ENCODE measurements around the gene TOP3B. TPM values are rescaled to one million over a fixed set of nuclear protein-coding genes. Genes with fewer than 3 reads are reported as not detected.

The TOP3B gene
- total RNA-seq, 1 experiment from 2014 or later, result 29.3 TPM

- H3K27me3 Mint-ChIP-seq (ENCODE audit: insufficient read depth, unreplicated experiment), result no peaks in the 10 kb centered on the region
- H3K27ac Mint-ChIP-seq (ENCODE audit: low read depth, unreplicated experiment), result no peak overlapping the region
- intact Hi-C loops (cut with micrococcal nuclease), result no loop called here
- no peaks in the 10 kb centered on the region for H3K9me3 Mint-ChIP-seq (ENCODE audit: unreplicated experiment)
- H3K36me3 Mint-ChIP-seq (ENCODE audit: insufficient read depth, unreplicated experiment), result peaks cover 16% of the 10 kb centered on the region
- no peaks in the 10 kb centered on the region for H3K4me1 Mint-ChIP-seq (ENCODE audit: insufficient read depth, unreplicated experiment)
- DNase-seq (ENCODE audit: unreplicated experiment), result no peak
- BruUV-seq (replicated peaks), result no TSS peak
- ChIA-PET POLR2A (no interaction called here), CTCF (interaction anchor here (0.6 to 0.9 kb wide), 2 partner anchors 17 to 539 kb away, joined by 3 read pairs; no protein-coding TSS in a partner anchor)
- no peak overlapping the region for H3K4me3 Mint-ChIP-seq (ENCODE audit: unreplicated experiment)
- no peak for TF ChIP-seq CTCF (IDR thresholded peaks at IDR 0.05; ENCODE audit: unreplicated experiment)
Observed at GRCh38 chr22:21918466-21919185, 64.0 kb downstream of the TOP3B start.

GRCh38 chr22:21917959-21918261 is 64.7 kb downstream of the TOP3B start:
- POLR2A ChIA-PET, result no interaction called here
- Mint-ChIP-seq H3K4me3 (ENCODE audit: unreplicated experiment) (no peak overlapping the region), H3K36me3 (ENCODE audit: insufficient read depth, unreplicated experiment) (peaks cover 13% of the 10 kb centered on the region), H3K9me3 (ENCODE audit: unreplicated experiment) (no peaks in the 10 kb centered on the region), H3K27me3 (ENCODE audit: insufficient read depth, unreplicated experiment) (no peaks in the 10 kb centered on the region), H3K27ac (ENCODE audit: low read depth, unreplicated experiment) (no peak overlapping the region), H3K4me1 (ENCODE audit: insufficient read depth, unreplicated experiment) (no peaks in the 10 kb centered on the region)
- intact Hi-C loops (cut with micrococcal nuclease), result no loop called here
- no peak for DNase-seq (ENCODE audit: unreplicated experiment)
- CTCF ChIA-PET, result no interaction called here
- no peak for TF ChIP-seq CTCF (IDR thresholded peaks at IDR 0.05; ENCODE audit: unreplicated experiment)
- no TSS peak for BruUV-seq (replicated peaks)

- H3K9me3 Mint-ChIP-seq (ENCODE audit: unreplicated experiment), result no peaks in the 10 kb centered on the region
- H3K4me1 Mint-ChIP-seq (ENCODE audit: insufficient read depth, unreplicated experiment), result no peaks in the 10 kb centered on the region
- intact Hi-C loops (cut with micrococcal nuclease), result no loop called here
- TF ChIP-seq CTCF (IDR thresholded peaks at IDR 0.05; ENCODE audit: unreplicated experiment), result no peak
- H3K27me3 Mint-ChIP-seq (ENCODE audit: insufficient read depth, unreplicated experiment), result no peaks in the 10 kb centered on the region
- no peak for DNase-seq (ENCODE audit: unreplicated experiment)
- H3K27ac Mint-ChIP-seq (ENCODE audit: low read depth, unreplicated experiment), result no peak overlapping the region
- ChIA-PET CTCF (interaction anchor here (1.0 kb wide), 2 partner anchors 19 to 35 kb away, joined by 3 to 4 read pairs; partner anchors contain the start of gene PPM1F), POLR2A (no interaction called here)
- no TSS peak for BruUV-seq (replicated peaks)
- no peak overlapping the region for H3K4me3 Mint-ChIP-seq (ENCODE audit: unreplicated experiment)
- peaks cover 8% of the 10 kb centered on the region for H3K36me3 Mint-ChIP-seq (ENCODE audit: insufficient read depth, unreplicated experiment)
Observed at GRCh38 chr22:21917181-21917958, 65.2 kb downstream of the TOP3B start.

GRCh38 chr22:21916309-21916918 is 66.2 kb downstream of the TOP3B start:
- intact Hi-C loops (cut with micrococcal nuclease), result no loop called here
- no peaks in the 10 kb centered on the region for H3K4me1 Mint-ChIP-seq (ENCODE audit: insufficient read depth, unreplicated experiment)
- H3K36me3 Mint-ChIP-seq (ENCODE audit: insufficient read depth, unreplicated experiment), result peaks cover 7% of the 10 kb centered on the region
- POLR2A ChIA-PET, result no interaction called here
- H3K4me3 Mint-ChIP-seq (ENCODE audit: unreplicated experiment), result no peak overlapping the region
- BruUV-seq (replicated peaks), result no TSS peak
- CTCF ChIA-PET, result interaction anchor here (0.6 to 1.0 kb wide), 5 partner anchors 18 to 36 kb away, joined by 3 to 4 read pairs (median 3); partner anchors contain the start of gene PPM1F
- no peak for DNase-seq (ENCODE audit: unreplicated experiment)
- H3K27ac Mint-ChIP-seq (ENCODE audit: low read depth, unreplicated experiment), result no peak overlapping the region
- H3K27me3 Mint-ChIP-seq (ENCODE audit: insufficient read depth, unreplicated experiment), result no peaks in the 10 kb centered on the region
- no peak for TF ChIP-seq CTCF (IDR thresholded peaks at IDR 0.05; ENCODE audit: unreplicated experiment)
- H3K9me3 Mint-ChIP-seq (ENCODE audit: unreplicated experiment), result no peaks in the 10 kb centered on the region

Measured in MCF 10A (cell line).